ENCODE results near the gene TP53TG3C.
"Not testable (repeated sequence)": the region's sequence is repeated elsewhere in the genome, so short reads cannot be mapped to it uniquely, and the experiment has no call there.

TP53TG3C gene

DNA sequence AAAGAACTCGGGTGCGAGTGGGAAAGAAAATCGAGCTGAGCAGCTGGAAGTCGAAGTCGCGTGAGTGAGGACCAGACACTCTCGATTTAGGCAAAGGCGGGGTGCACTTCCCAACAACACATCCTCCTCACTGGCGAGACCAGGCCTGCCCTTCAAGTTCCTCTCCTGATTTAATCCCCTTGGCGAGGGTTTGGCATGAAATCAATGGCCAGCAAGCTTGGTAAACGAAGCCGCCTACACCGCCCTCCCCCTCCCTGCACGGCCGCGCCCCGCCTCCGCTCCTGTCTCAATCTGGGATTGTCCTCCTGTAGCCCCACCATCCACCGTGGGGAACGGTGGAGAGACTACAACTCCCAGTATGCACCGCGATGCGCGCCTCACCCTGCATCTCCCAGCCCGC lies at the start of gene TP53TG3C:
Gene TP53TG3C, plus strand, starts transcription at position 301 of the 400 bp plus-strand sequence. Its CDS starts 68 bp downstream, at position 369.
- DNase-seq: not testable (repeated sequence)
